Upper lobe of left lung (tissue), 6 donors: ENCODE data around the gene LCK. TPM values are rescaled to one million over a fixed set of nuclear protein-coding genes. Genes with fewer than 3 reads are reported as not detected.

Experiments used
- ATAC-seq, 2 donors: fragments of 200-7000 bp; cut with Tn5 transposase; one replicate each; pipeline ENCODE4 v1.9.1; 2022; ENCODE audit warnings: mild to moderate bottlenecking in 2 of 2, moderate library complexity in 2 of 2; ENCODE audit not compliant: low FRiP score in 2 of 2
- DNase-seq, 2 donors: peaks; one replicate each; pipeline ENCODE4 v3.0.0-alpha.2; 2019 to 2020
- H3K27ac ChIP-seq, 4 donors: fragments of 200-600 bp; sonication (generic); one replicate each; pipeline ENCODE4 v1.5.1; 2016 to 2019
- H3K27me3 ChIP-seq, 4 donors: fragments of 200-600 bp; sonication (generic); one replicate each; pipeline ENCODE4 v1.5.1; 2017 to 2019
- H3K36me3 ChIP-seq, 4 donors: fragments of 200-600 bp; sonication (generic); one replicate each; pipeline ENCODE4 v1.5.1; 2016 to 2019
- H3K4me1 ChIP-seq, 4 donors: fragments of 200-600 bp; sonication (generic); one replicate each; pipeline ENCODE4 v1.5.1; 2018 to 2019
- H3K4me3 ChIP-seq, 4 donors: fragments of 200-600 bp; sonication (generic); one replicate each; pipeline ENCODE4 v1.5.1; 2017 to 2019; ENCODE audit warnings: mild to moderate bottlenecking in 2 of 4, moderate library complexity in 1 of 4
- H3K9me3 ChIP-seq, 4 donors: fragments of 200-600 bp; sonication (generic); one replicate each; pipeline ENCODE4 v1.5.1; 2018 to 2019
- EP300 ChIP-seq, 4 donors: sonication (generic); formaldehyde crosslinking; IDR thresholded peaks; one replicate each; pipeline ENCODE4 v1.5.1; 2017; ENCODE audit warnings: antibody characterized with exemption in 4 of 4, control low read depth in 2 of 4
- POLR2A ChIP-seq, 4 donors: fragments of 450-650 bp; IDR thresholded peaks; one replicate each; pipeline ENCODE4 v1.5.1; 2016 to 2017; ENCODE audit warnings: antibody characterized with exemption in 4 of 4, mild to moderate bottlenecking in 2 of 4
- POLR2AphosphoS5 ChIP-seq, 2 donors: sonication (generic); formaldehyde crosslinking; IDR thresholded peaks; one replicate each; pipeline ENCODE4 v1.5.1; 2017; ENCODE audit warnings: antibody characterized with exemption in 2 of 2
- WGBS, 2 donors: methylation state at CpG; one replicate each; pipeline ENCODE4 v1.1.5; 2017 to 2018; 5-methylcytosine and 5-hydroxymethylcytosine counted together
- total RNA-seq, 6 donors: library from RNA; depleted of rRNA in 4 of 6; stranded (reverse); fragments of >200 nt in 4 of 6; gene quantifications; one replicate each; pipeline versions ENCODE4 v1.1.0 to v1.2.1, GENCODE V29; 2016 to 2021
- TF ChIP-seq, protein P1 (sequence below), 6 experiments: fragments of 450-650 bp in 4 of 6; fragments of 200-600 bp in 2 of 6; sonication (generic) in 2 of 6; IDR thresholded peaks; one replicate each; pipeline ENCODE4 v1.5.1; 2016 to 2019; ENCODE audit warnings: antibody characterized with exemption in 6 of 6
- donor health status: DM: no; HTN: no; CAD: no; lungs with moderate emphysema.
- donor health status: DM: no; HTN: yes; CAD: no; lungs with severe emphysema.

Gene LCK
- 10 to 100 TPM in 1 of 6 donors, 1 to 10 TPM in 5; 5.1 to 25.1 (median 7.7) TPM for total RNA-seq

- H3K36me3 ChIP-seq: no peaks in the 10 kb centered on the region
- DNase-seq: peak in 1 of 2 donors; percentile 67
- peak within 1 kb of the TSS; percentile 50 to 87 (median 82) for H3K27ac ChIP-seq
- 65 to 68% methylated on average over 20 to 25 of the region's 25 CpGs for WGBS, 2 donors
- TF ChIP-seq POLR2A (IDR thresholded peaks at IDR 0.05) (peak in 1 of 4 donors; percentile 43), EP300 (IDR thresholded peaks at IDR 0.05) (no peak), POLR2AphosphoS5 (IDR thresholded peaks at IDR 0.05) (no peak)
- TF ChIP-seq, protein P1, sequence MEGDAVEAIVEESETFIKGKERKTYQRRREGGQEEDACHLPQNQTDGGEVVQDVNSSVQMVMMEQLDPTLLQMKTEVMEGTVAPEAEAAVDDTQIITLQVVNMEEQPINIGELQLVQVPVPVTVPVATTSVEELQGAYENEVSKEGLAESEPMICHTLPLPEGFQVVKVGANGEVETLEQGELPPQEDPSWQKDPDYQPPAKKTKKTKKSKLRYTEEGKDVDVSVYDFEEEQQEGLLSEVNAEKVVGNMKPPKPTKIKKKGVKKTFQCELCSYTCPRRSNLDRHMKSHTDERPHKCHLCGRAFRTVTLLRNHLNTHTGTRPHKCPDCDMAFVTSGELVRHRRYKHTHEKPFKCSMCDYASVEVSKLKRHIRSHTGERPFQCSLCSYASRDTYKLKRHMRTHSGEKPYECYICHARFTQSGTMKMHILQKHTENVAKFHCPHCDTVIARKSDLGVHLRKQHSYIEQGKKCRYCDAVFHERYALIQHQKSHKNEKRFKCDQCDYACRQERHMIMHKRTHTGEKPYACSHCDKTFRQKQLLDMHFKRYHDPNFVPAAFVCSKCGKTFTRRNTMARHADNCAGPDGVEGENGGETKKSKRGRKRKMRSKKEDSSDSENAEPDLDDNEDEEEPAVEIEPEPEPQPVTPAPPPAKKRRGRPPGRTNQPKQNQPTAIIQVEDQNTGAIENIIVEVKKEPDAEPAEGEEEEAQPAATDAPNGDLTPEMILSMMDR (IDR thresholded peaks at IDR 0.05): no peak
- no peaks in the 10 kb centered on the region for H3K9me3 ChIP-seq
- H3K4me3 ChIP-seq: peak within 1 kb of the TSS in 3 of 4 donors; percentile 23 to 41 (median 40)
- ATAC-seq: no peak
- peaks cover 45 to 63% (median 50%) of the 10 kb centered on the region in 4 donors for H3K4me1 ChIP-seq
- no peaks in the 10 kb centered on the region for H3K27me3 ChIP-seq
Measured at GRCh38 chr1:32250893-32251716, at the start of gene LCK. Gene LCK, plus strand, starts transcription at chr1:32251265. Its CDS starts 23,065 bp downstream, at chr1:32274330.

DNA sequence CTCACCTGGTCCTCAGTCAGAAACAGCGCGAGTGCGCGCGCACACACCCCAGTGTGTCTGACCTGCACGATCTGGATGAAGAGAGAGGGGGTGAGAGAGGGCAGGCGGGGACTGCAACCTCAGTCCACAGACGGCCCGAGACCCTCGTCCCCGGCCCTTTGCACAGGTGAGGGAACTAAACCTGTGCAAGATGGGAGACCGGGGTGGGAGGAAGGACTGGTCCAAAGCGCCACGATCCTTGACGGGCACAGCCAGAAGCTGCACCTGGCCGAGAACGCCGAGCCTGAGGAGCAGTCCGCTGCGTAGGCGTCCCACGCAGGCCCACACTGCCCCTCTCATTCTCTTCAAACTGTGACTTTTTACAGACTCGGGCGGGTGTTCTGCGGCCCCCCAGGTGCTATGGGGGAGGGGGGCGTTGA lies 46.1 kb upstream of the LCK start:
- ATAC-seq (peak in 1 of 2 donors; percentile 1), DNase-seq (peak; percentile 40 to 73)
- H3K27me3 ChIP-seq: no peaks in the 10 kb centered on the region
- peaks cover 24 to 42% (median 32%) of the 10 kb centered on the region in 4 donors for H3K4me1 ChIP-seq
- peak overlapping the region in 3 of 4 donors; percentile 5 to 71 (median 68) for H3K27ac ChIP-seq
- WGBS, 2 donors: 39 to 43% methylated on average over 14 to 26 of the region's 26 CpGs
- no peak for TF ChIP-seq EP300 (IDR thresholded peaks at IDR 0.05)
- TF ChIP-seq, protein P1 (IDR thresholded peaks at IDR 0.05): peak in 1 of 6 experiments; percentile 7
- H3K9me3 ChIP-seq: no peaks in the 10 kb centered on the region
- no peaks in the 10 kb centered on the region for H3K36me3 ChIP-seq
- peak overlapping the region; percentile 40 to 78 (median 68) for H3K4me3 ChIP-seq

DNA sequence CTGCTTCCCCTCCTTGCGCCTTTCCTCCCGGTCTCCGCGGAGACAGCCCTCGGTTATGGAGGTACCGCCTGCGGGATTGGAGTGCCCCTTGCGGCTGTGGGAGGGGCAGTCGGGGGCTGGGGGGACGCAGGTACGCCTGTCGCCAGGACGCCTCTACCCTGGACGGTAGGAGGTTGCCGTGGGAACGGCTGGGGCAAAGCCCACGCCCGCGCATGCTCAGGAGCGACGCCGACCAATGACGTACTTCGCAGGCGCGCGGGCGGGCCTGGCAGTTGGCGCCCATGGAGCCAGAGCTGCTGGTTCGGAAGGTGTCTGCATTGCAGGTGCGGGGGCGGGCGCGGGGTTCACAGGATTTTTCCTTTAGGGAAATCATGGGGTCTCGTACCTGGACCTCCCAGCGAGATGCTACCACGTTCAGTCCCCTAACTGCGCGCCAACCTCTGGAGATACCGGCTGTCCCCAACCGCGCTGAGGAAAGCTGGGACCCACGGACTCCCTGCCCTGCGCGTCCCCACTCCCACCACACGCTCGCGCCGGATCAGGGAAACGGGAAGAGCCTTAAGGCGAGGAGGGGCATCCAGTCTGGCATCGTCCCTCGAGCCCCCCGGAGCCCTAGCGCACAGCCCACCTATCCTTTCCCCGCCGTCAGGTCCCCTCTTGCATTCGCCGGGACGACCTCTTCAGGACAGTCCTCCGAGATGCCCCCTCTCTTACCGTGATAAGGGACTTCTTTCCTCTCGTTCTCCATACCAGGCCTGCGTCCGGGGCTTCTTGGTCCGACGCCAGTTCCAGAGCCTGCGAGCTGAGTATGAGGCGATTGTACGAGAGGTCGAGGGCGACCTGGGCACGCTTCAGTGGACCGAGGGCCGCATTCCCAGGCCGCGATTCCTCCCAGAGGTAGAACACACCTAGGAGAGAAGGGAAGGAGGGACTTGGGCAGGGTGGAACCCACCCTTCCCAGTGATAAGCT lies 45.4 kb upstream of the LCK start, which contains the start of gene IQCC:
TSS of gene IQCC (plus strand) at position 271 of the 970 bp plus-strand sequence. CDS start at position 282, 11 bp downstream.
- DNase-seq: peak; percentile 90 to 97
- H3K27ac ChIP-seq: peak within 1 kb of the TSS in 3 of 4 donors; percentile 5 to 71 (median 68)
- TF ChIP-seq, protein P1 (IDR thresholded peaks at IDR 0.05): peak in 1 of 6 experiments; percentile 17
- TF ChIP-seq POLR2A (IDR thresholded peaks at IDR 0.05): peak in 3 of 4 donors; percentile 52 to 66 (median 56)
- TF ChIP-seq POLR2AphosphoS5 (IDR thresholded peaks at IDR 0.05): peak; percentile 68 to 84
- peak in 1 of 4 donors; percentile 18 for TF ChIP-seq EP300 (IDR thresholded peaks at IDR 0.05)
- ATAC-seq: peak; percentile 90
- peak within 1 kb of the TSS; percentile 40 to 78 (median 68) for H3K4me3 ChIP-seq
- no peaks in the 10 kb centered on the region for H3K9me3 ChIP-seq
- peaks cover 23 to 36% (median 28%) of the 10 kb centered on the region in 4 donors for H3K4me1 ChIP-seq
- 2 to 4% methylated on average over 24 to 50 of the region's 77 CpGs for WGBS, 2 donors
- H3K27me3 ChIP-seq: no peaks in the 10 kb centered on the region
- H3K36me3 ChIP-seq: no peaks in the 10 kb centered on the region

GRCh38 chr1:32208469-32208868 lies 42.6 kb upstream of the LCK start:
- no peaks in the 10 kb centered on the region for H3K27me3 ChIP-seq
- no peaks in the 10 kb centered on the region for H3K36me3 ChIP-seq
- no peak for ATAC-seq
- TF ChIP-seq POLR2AphosphoS5 (IDR thresholded peaks at IDR 0.05) (no peak), EP300 (IDR thresholded peaks at IDR 0.05) (no peak), POLR2A (IDR thresholded peaks at IDR 0.05) (no peak)
- TF ChIP-seq, protein P1 (IDR thresholded peaks at IDR 0.05): no peak
- WGBS, 2 donors: 82 to 86% methylated on average over 6 of the region's 6 CpGs
- peaks cover 9 to 20% (median 14%) of the 10 kb centered on the region in 4 donors for H3K4me1 ChIP-seq
- H3K4me3 ChIP-seq: no peak overlapping the region
- no peak for DNase-seq
- no peak overlapping the region for H3K27ac ChIP-seq
- no peaks in the 10 kb centered on the region for H3K9me3 ChIP-seq
